Measurements from ENCODE around the gene KRT82.

DNA sequence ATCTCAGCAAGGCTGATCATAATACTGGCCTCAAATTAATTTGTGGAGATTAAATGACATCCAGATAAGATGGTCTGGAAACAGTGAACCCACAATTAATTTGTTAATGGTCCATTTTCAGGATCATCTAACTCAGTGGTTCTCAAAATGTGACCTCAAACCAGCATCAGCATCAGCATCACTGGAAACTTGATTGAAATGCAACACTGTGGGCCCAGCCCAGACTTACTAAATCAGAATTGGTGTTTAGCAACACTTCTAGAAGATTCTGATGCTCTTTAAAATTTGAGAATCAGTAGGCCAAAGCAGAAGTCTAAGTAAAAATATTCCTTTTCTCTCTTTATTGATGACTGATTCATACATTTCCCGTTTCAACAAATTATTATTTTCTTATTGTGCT is 10.7 kb upstream of the KRT82 start:
- TF ChIP-seq, protein P1, sequence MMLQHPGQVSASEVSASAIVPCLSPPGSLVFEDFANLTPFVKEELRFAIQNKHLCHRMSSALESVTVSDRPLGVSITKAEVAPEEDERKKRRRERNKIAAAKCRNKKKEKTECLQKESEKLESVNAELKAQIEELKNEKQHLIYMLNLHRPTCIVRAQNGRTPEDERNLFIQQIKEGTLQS (IDR thresholded peaks at IDR 0.05; ENCODE audit: insufficient read depth, low read depth, low read length), result no peak
- no peak for TF ChIP-seq SP1 (IDR thresholded peaks at IDR 0.05; ENCODE audit: low read depth, low read length)
- TF ChIP-seq, protein P2, sequence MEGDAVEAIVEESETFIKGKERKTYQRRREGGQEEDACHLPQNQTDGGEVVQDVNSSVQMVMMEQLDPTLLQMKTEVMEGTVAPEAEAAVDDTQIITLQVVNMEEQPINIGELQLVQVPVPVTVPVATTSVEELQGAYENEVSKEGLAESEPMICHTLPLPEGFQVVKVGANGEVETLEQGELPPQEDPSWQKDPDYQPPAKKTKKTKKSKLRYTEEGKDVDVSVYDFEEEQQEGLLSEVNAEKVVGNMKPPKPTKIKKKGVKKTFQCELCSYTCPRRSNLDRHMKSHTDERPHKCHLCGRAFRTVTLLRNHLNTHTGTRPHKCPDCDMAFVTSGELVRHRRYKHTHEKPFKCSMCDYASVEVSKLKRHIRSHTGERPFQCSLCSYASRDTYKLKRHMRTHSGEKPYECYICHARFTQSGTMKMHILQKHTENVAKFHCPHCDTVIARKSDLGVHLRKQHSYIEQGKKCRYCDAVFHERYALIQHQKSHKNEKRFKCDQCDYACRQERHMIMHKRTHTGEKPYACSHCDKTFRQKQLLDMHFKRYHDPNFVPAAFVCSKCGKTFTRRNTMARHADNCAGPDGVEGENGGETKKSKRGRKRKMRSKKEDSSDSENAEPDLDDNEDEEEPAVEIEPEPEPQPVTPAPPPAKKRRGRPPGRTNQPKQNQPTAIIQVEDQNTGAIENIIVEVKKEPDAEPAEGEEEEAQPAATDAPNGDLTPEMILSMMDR (IDR thresholded peaks at IDR 0.05; ENCODE audit: control extremely low read depth in 1 of 3, insufficient read depth in 1 of 3, low read depth in 1 of 3, low read length in 3 of 3), result no peak
- TF ChIP-seq EZH2 (IDR thresholded peaks at IDR 0.05; ENCODE audit: low read depth, low read length, severe bottlenecking), result no peak
- TF ChIP-seq POLR2AphosphoS5 (IDR thresholded peaks at IDR 0.05; ENCODE audit: low read depth, low read length), result no peak
- no peak for TF ChIP-seq ZNF274 (IDR thresholded peaks at IDR 0.05; ENCODE audit: borderline replicate concordance, extremely low read depth, low read length)
- TF ChIP-seq CHD2 (IDR thresholded peaks at IDR 0.05; ENCODE audit: low read length), result no peak
- no peak for TF ChIP-seq TEAD4 (IDR thresholded peaks at IDR 0.05; ENCODE audit: low read depth, low read length)
- TF ChIP-seq RFX5 (IDR thresholded peaks at IDR 0.05; ENCODE audit: borderline replicate concordance, low read depth, low read length), result no peak
